DND-41 (cell line): ENCODE results near the gene CNOT6L.

Source experiments
- EZH2 ChIP-seq: IDR thresholded peaks from 3 replicates; pipeline ENCODE4 v1.6.1; 2012; ENCODE audit warnings: borderline replicate concordance, low read depth, mild to moderate bottlenecking, moderate library complexity, low read length, inconsistent platforms; ENCODE audit not compliant: severe bottlenecking
- TF ChIP-seq, protein P1 (sequence below): IDR thresholded peaks from 2 replicates; pipeline ENCODE4 v1.5.1; 2012; ENCODE audit warnings: borderline replicate concordance, low read length, moderate library complexity, mild to moderate bottlenecking; ENCODE audit not compliant: poor library complexity, severe bottlenecking; ENCODE audit errors: extremely low read depth

DNA sequence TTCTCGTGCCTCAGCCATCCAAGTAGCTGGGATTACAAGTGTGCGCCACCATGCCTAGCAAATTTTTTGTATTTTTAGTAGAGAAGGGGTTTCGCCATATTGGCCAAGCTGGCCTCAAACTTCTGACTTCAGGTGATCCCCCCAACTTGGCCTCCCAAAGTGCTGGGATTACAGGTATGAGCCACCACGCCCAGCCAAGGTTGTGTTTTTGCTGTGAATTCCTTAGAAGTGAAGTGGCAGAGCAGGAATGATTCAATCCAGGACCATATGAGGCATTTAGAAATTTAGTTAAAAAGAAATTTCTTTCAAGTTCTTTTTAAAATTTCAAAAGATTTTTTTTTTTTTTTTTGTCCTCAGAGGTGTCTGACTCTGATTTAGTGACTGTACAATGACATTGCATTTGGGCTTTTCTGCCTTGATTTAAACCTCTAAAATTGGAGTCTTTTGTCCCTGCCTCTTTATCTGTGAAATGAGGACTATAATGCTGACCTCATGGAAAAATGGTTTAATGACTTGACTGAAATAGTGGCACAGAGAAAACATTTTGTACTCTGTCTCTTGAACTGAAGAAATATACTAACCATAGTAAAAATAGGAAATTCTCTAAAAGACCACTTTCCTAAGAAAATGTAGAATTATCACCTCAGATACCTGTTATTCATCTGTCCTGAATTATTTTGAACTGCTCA, 153.6 kb downstream of the CNOT6L start:
- no peak for TF ChIP-seq EZH2
- TF ChIP-seq, protein P1, sequence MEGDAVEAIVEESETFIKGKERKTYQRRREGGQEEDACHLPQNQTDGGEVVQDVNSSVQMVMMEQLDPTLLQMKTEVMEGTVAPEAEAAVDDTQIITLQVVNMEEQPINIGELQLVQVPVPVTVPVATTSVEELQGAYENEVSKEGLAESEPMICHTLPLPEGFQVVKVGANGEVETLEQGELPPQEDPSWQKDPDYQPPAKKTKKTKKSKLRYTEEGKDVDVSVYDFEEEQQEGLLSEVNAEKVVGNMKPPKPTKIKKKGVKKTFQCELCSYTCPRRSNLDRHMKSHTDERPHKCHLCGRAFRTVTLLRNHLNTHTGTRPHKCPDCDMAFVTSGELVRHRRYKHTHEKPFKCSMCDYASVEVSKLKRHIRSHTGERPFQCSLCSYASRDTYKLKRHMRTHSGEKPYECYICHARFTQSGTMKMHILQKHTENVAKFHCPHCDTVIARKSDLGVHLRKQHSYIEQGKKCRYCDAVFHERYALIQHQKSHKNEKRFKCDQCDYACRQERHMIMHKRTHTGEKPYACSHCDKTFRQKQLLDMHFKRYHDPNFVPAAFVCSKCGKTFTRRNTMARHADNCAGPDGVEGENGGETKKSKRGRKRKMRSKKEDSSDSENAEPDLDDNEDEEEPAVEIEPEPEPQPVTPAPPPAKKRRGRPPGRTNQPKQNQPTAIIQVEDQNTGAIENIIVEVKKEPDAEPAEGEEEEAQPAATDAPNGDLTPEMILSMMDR = no peak
